GM21515 (cell line): ENCODE data around the gene CDX1.
"Not testable (repeated sequence)": the region's sequence is repeated elsewhere in the genome, so short reads cannot be mapped to it uniquely, and the experiment has no call there.

Experiments
- ATAC-seq: cut with Tn5 transposase; IDR thresholded peaks from one replicate; pipeline ENCODE4 v1.9.1; 2021; ENCODE audit not compliant: unreplicated experiment

The CDX1 gene

GRCh38 chr5:150227036-150227435 is 60.5 kb downstream of the CDX1 start:
- ATAC-seq: no peak

GRCh38 chr5:150227606-150228273 is 61.2 kb downstream of the CDX1 start:
- no peak for ATAC-seq

DNA sequence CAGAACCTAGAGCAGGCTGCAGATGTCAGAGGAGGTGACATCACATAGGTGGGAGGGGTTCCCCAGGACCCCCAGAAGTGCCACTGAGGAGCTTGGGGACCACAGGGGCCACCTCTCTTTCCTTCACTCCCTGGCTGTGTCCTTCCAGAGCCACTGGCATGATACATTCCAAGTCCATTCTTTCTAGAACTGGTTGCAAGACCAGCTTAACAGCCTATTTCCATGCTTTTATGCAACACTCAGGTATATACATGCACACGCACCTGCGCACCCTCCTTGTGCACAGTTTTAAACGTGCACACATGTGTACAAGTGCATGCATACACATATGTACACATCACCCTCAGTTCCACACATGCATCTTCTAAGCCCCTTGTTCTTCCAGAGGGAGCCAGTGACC is 63.0 kb downstream of the CDX1 start:
- ATAC-seq: no peak

DNA sequence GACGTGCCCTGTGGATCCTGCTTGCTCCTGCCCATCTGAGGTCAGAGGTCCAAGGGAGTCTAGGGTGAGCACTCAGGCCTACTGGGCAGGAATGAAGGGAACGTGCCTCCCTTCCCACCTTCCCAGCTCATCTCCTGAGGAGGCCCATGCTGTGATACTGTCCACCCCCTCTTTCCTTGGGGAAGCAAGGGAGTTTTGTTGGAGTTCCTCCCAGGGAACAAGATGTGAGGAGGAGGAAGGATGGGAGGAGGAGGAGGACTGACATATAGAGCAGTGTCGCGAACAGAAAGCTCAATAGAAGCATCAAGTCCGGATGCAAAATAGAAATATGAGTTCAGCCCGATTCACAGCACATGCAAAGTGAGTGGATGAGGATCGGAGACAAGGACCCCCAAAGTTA is 64.3 kb downstream of the CDX1 start:
- no peak for ATAC-seq

DNA sequence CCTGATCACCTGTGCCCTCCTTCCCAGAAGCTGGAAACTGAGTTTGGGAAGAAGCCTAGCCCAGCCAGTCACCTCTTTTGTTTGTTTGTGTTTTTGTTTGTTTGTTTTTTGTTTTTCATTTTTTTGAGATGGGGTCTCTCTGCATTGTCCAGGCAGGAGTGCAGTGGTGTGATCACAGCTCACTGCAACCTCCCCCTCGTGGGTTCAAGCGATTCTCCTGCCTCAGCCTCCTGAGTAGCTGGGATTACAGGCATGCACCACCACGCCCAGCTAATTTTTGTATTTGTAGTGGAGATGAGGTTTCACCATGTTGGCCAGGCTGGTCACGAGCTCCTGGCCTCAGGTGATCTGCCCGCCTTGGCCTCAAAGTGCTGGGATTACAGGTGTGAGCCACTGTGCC is 67.1 kb downstream of the CDX1 start:
- ATAC-seq: not testable (repeated sequence)
